ENCODE measurements around the gene C1QTNF1. TPM values are rescaled to one million over a fixed set of nuclear protein-coding genes. Genes with fewer than 3 reads are reported as not detected.
A peak's percentile ranks its signal among the peaks of the same experiment; 100 is the strongest.

Gene C1QTNF1
- total RNA-seq, 2 donors from 2014 or later, result 10.4 to 12.1 TPM

DNA sequence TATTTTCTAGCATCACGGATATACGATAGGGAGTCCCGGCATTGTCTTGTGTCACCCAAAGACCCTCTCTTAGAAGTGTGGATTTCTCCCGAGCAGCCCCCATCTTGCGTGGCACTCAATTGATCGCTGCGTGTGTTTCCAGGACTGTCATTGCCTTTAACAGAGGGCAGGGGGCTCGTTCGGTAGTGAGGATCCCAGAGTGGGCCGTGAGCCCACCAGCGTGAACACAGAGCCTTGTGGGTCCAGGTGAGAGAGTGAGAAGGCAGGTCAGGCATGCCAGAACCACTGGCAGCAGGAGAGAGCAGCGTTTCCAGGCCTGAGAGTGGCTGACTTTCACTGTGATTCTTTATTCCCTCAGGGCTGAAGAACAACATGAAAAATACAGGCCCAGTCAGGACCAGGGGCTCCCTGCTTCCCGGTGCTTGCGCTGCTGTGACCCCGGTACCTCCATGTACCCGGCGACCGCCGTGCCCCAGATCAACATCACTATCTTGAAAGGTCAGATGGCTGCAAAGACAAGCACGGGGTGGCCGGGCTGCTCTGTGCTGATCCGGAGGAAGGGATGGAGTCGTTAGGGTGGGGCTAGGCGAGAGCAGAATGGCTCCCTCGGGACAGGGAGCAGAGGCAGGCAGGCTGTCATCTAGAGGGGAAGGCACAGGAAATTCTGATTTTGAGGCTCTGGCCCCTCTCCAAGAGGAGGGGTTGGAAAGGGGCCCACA is 22.4 kb downstream of the C1QTNF1 start:
- peak; percentile 2 for TF ChIP-seq CTCF (IDR thresholded peaks at IDR 0.05)
- H3K4me3 ChIP-seq, result no peak overlapping the region
- H3K27me3 ChIP-seq, result no peaks in the 10 kb centered on the region
- DNase-seq, result no peak
- no peak overlapping the region for H3K9ac ChIP-seq (ENCODE audit: low read depth in 2 of 2, low read length in 2 of 2)
- no peaks in the 10 kb centered on the region for H3K9me3 ChIP-seq
- H3K36me3 ChIP-seq, result no peaks in the 10 kb centered on the region
- H3K4me1 ChIP-seq, result no peaks in the 10 kb centered on the region
- intact Hi-C loops (cut with DNase I), result loop anchor here (2.0 kb wide), 1 partner anchor 344 kb away; no protein-coding TSS in a partner anchor
- no peak overlapping the region for H3K27ac ChIP-seq

- intact Hi-C loops (cut with DNase I), result loop anchor here (2.0 kb wide), 1 partner anchor 344 kb away; no protein-coding TSS in a partner anchor
- no peaks in the 10 kb centered on the region for H3K4me1 ChIP-seq
- no peaks in the 10 kb centered on the region for H3K27me3 ChIP-seq
- no peak overlapping the region for H3K4me3 ChIP-seq
- no peak for DNase-seq
- no peaks in the 10 kb centered on the region for H3K9me3 ChIP-seq
- no peak overlapping the region for H3K27ac ChIP-seq
- no peaks in the 10 kb centered on the region for H3K36me3 ChIP-seq
- H3K9ac ChIP-seq (ENCODE audit: low read depth in 2 of 2, low read length in 2 of 2), result no peak overlapping the region
- no peak for TF ChIP-seq CTCF (IDR thresholded peaks at IDR 0.05)
These were observed 22.9 kb downstream of the C1QTNF1 start for GRCh38 chr17:79046916-79047280.

GRCh38 chr17:79047291-79047920 is 23.4 kb downstream of the C1QTNF1 start:
- Histone ChIP-seq H3K36me3 (no peaks in the 10 kb centered on the region), H3K4me1 (no peaks in the 10 kb centered on the region), H3K4me3 (no peak overlapping the region), H3K9me3 (no peaks in the 10 kb centered on the region), H3K27ac (no peak overlapping the region), H3K27me3 (no peaks in the 10 kb centered on the region), H3K9ac (ENCODE audit: low read depth in 2 of 2, low read length in 2 of 2) (no peak overlapping the region)
- intact Hi-C loops (cut with DNase I), result loop anchor here (2.0 kb wide), 1 partner anchor 343 kb away; no protein-coding TSS in a partner anchor
- DNase-seq, result no peak
- TF ChIP-seq CTCF (IDR thresholded peaks at IDR 0.05), result no peak

- TF ChIP-seq CTCF (IDR thresholded peaks at IDR 0.05), result no peak
- no peak for DNase-seq
- no peak overlapping the region for H3K9ac ChIP-seq (ENCODE audit: low read depth in 2 of 2, low read length in 2 of 2)
These were observed 24.2 kb downstream of the C1QTNF1 start for GRCh38 chr17:79047923-79048825.

More at GRCh38 chr17:79047923-79048825, 24.2 kb downstream of the C1QTNF1 start:
- Histone ChIP-seq H3K4me1 (no peaks in the 10 kb centered on the region), H3K36me3 (no peaks in the 10 kb centered on the region), H3K4me3 (no peak overlapping the region), H3K27ac (no peak overlapping the region), H3K27me3 (no peaks in the 10 kb centered on the region), H3K9me3 (no peaks in the 10 kb centered on the region)
- intact Hi-C loops (cut with DNase I), result loop anchor here (2.0 kb wide), 1 partner anchor 343 kb away; no protein-coding TSS in a partner anchor
